ENCODE results near the gene UBE2V1.

Gene UBE2V1

DNA sequence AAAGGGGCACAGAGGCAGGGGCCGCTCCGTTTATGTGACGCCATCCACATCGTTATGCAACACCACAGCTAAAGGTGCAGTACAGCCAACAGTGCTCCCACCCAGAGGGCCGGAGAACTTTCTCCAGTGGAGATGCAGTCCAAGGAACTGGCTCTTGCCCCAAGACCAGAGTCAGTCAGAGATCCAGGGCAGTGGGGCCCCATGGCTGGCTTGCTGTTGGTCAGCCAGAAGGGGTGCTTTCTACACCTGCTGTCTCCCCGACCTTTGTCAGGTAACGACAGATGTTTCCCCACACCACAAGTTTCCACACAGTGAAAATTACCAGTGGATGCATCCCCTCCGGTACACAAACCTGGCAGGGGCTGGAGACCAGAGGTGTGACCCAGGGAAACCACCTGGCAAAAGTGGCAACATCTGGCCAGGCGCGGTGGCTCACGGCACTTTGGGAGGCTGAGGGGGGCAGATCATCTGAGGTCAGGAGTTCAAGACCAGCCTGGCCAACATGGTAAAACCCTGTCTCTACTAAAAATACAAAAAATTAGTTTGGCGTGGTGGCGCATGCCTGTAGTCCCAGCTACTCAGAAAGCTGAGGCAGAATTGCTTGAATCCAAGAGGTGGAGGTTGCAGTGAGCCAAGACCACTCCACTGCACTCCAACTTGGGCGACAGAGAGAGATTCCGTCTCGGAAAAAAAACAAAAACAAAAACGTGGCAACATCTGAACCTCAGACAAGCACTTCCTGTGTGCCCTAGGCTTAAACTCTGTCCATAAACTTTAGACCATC lies 34.9 kb downstream of the UBE2V1 start:
- no peak overlapping the region for H3K9ac ChIP-seq (ENCODE audit: insufficient read length, low read depth)
- TF ChIP-seq SUZ12 (IDR thresholded peaks at IDR 0.05; ENCODE audit: extremely low read depth, insufficient read depth, insufficient read length): no peak
- no peak for TF ChIP-seq YY1 (IDR thresholded peaks at IDR 0.05; ENCODE audit: insufficient read depth, insufficient read length)
- no peak for TF ChIP-seq ZNF274 (IDR thresholded peaks at IDR 0.05; ENCODE audit: low read depth, low read length)

DNA sequence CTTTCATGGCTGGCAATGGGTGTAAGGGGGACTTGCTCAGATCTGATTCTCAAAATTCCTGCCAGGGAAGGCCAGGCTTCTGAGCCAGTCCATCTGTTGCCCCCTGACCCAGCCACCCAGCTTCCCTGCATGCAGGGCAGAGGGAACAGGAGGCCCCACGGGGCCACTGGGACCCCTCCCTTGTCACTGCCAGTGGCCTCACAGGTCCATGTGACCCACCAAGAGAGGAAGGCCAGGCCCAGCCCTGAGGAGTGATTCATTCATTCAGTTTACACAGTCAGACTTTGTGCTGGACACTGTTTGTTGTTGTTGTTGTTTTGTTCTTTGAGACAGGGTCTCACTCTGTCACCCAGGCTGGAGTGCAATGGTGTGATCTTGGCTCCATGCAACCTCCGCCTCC lies 39.5 kb downstream of the UBE2V1 start:
- H3K4me1 ChIP-seq (ENCODE audit: insufficient read depth, insufficient read length): peaks cover 1% of the 10 kb centered on the region
- H3K4me3 ChIP-seq (ENCODE audit: insufficient read length, low read depth): no peak overlapping the region
- no peaks in the 10 kb centered on the region for H3K9me3 ChIP-seq (ENCODE audit: insufficient read depth, low read length)
- DNase-seq (ENCODE audit: low read depth, low spot score): no peak
- no peaks in the 10 kb centered on the region for H3K27me3 ChIP-seq (ENCODE audit: insufficient read depth, insufficient read length)
- H3K36me3 ChIP-seq (ENCODE audit: insufficient read depth, insufficient read length, low read length): no peaks in the 10 kb centered on the region
- no peak overlapping the region for H3K9ac ChIP-seq (ENCODE audit: insufficient read length, low read depth)
- no peak for TF ChIP-seq YY1 (IDR thresholded peaks at IDR 0.05; ENCODE audit: insufficient read depth, insufficient read length)
- no peak for TF ChIP-seq SUZ12 (IDR thresholded peaks at IDR 0.05; ENCODE audit: extremely low read depth, insufficient read depth, insufficient read length)
- TF ChIP-seq ZNF274 (IDR thresholded peaks at IDR 0.05; ENCODE audit: low read depth, low read length): no peak

More for the DNA sequence above, 34.9 kb downstream of the UBE2V1 start:
- Histone ChIP-seq H3K9me3 (ENCODE audit: insufficient read depth, low read length) (no peaks in the 10 kb centered on the region), H3K36me3 (ENCODE audit: insufficient read depth, insufficient read length, low read length) (peaks cover 24% of the 10 kb centered on the region), H3K4me3 (ENCODE audit: insufficient read length, low read depth) (no peak overlapping the region), H3K4me1 (ENCODE audit: insufficient read depth, insufficient read length) (no peaks in the 10 kb centered on the region), H3K27me3 (ENCODE audit: insufficient read depth, insufficient read length) (no peaks in the 10 kb centered on the region)
- DNase-seq (ENCODE audit: low read depth, low spot score): no peak

DNA sequence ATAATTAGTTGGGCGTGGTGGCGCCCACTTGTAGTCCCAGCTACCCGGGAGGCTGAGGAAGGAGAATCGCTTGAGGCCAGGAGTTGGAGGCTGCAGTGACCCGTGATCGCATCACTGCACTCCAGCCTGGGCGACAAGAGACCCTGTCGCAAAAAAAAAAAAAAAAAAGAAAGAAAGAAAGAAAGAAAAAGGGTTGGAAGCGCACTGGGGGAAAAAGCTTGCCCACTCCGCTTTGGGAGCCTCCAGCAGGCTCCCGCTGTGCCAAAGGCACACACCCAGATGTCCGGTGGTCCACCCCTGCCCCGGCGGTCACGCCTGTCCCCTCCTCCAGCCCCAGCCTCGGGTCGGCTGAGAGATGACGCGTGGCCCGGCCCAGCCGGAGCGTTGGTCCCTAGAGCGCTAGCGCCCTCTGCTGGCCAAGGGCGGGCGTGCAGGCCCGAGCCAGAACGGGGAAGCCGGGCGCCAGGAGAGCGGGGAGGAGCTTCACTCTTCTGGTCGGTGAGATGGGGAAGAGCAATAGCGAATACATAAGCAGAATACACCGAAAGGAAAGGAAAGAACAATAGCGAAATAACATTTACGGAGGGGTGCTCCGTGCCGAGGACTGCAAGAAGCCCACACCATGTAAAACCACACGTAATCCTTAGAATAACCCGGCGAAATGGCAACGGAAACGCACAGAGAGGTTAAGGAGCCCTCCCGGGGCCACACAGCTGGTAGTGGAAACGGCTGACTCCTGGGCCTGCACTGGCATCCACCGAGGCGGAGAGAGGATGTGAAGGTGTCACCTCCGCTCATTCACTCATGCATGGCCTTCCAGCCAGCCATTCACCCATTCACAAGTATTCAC lies 41.7 kb downstream of the UBE2V1 start:
- H3K9me3 ChIP-seq (ENCODE audit: insufficient read depth, low read length): no peaks in the 10 kb centered on the region
- no peaks in the 10 kb centered on the region for H3K36me3 ChIP-seq (ENCODE audit: insufficient read depth, insufficient read length, low read length)
- H3K9ac ChIP-seq (ENCODE audit: insufficient read length, low read depth): peak overlapping the region; percentile 39
- no peaks in the 10 kb centered on the region for H3K27me3 ChIP-seq (ENCODE audit: insufficient read depth, insufficient read length)
- DNase-seq (ENCODE audit: low read depth, low spot score): peak; percentile 82
- no peak for TF ChIP-seq ZNF274 (IDR thresholded peaks at IDR 0.05; ENCODE audit: low read depth, low read length)
- TF ChIP-seq SUZ12 (IDR thresholded peaks at IDR 0.05; ENCODE audit: extremely low read depth, insufficient read depth, insufficient read length): no peak
- TF ChIP-seq YY1 (IDR thresholded peaks at IDR 0.05; ENCODE audit: insufficient read depth, insufficient read length): no peak
- H3K4me3 ChIP-seq (ENCODE audit: insufficient read length, low read depth): peak overlapping the region; percentile 1
- peaks cover 7% of the 10 kb centered on the region for H3K4me1 ChIP-seq (ENCODE audit: insufficient read depth, insufficient read length)

DNA sequence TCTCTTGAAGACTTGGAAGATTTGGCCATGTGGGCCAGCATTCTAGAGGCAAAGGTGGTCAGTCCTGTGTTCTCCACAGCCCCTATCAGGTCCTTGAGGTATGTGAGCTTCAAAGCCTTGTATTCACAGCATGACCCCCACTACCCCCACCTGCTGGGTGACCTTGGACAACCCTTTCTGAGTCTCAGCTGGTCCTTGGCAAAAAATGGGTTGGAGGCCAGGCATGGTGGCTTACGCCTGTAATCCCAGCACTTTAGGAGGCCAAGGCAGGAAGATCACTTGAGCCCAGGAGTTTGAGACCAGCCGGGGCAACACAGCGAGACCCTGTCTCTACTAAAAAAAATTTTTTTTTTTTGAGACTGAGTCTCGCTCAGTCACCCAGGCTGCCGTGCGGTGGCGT lies 42.6 kb downstream of the UBE2V1 start:
- Histone ChIP-seq H3K9ac (ENCODE audit: insufficient read length, low read depth) (no peak overlapping the region), H3K9me3 (ENCODE audit: insufficient read depth, low read length) (no peaks in the 10 kb centered on the region), H3K36me3 (ENCODE audit: insufficient read depth, insufficient read length, low read length) (no peaks in the 10 kb centered on the region), H3K27me3 (ENCODE audit: insufficient read depth, insufficient read length) (no peaks in the 10 kb centered on the region), H3K4me3 (ENCODE audit: insufficient read length, low read depth) (no peak overlapping the region), H3K4me1 (ENCODE audit: insufficient read depth, insufficient read length) (peaks cover 10% of the 10 kb centered on the region)
- DNase-seq (ENCODE audit: low read depth, low spot score): no peak
- TF ChIP-seq ZNF274 (IDR thresholded peaks at IDR 0.05; ENCODE audit: low read depth, low read length) (no peak), SUZ12 (IDR thresholded peaks at IDR 0.05; ENCODE audit: extremely low read depth, insufficient read depth, insufficient read length) (no peak), YY1 (IDR thresholded peaks at IDR 0.05; ENCODE audit: insufficient read depth, insufficient read length) (no peak)

DNA sequence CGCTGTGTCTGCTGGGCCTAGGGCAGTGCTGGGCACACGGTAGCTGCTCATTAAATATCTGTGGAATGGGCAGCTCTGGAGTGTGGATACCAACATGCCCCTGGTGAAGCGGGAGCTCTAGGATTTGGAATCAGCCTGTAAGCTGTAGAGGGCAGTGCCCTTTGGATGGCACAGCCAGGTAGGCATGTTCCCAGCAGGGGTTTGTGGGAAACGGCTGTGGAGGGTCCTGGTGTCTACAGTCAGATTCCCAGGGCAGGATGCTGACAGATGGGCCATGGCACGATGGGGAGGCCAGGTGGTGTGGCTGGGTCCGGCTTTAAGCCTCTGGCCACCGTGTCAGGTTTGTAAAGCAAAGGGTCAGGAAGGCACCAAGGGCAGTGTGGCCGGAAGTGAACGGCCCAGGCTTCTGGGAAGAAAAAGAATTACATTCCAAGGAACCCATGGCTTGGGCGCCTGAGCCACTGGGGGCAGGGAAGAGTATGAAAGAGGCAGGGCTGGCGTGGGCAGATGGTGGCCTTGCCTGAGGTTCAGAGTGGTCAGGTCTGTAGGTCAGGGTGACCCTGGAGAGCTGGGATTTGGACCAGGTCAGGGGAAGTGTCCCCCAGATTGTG lies 44.8 kb downstream of the UBE2V1 start:
- H3K36me3 ChIP-seq (ENCODE audit: insufficient read depth, insufficient read length, low read length): no peaks in the 10 kb centered on the region
- no peak for DNase-seq (ENCODE audit: low read depth, low spot score)
- no peaks in the 10 kb centered on the region for H3K27me3 ChIP-seq (ENCODE audit: insufficient read depth, insufficient read length)
- H3K4me3 ChIP-seq (ENCODE audit: insufficient read length, low read depth): no peak overlapping the region
- H3K9me3 ChIP-seq (ENCODE audit: insufficient read depth, low read length): no peaks in the 10 kb centered on the region
- no peak for TF ChIP-seq SUZ12 (IDR thresholded peaks at IDR 0.05; ENCODE audit: extremely low read depth, insufficient read depth, insufficient read length)
- TF ChIP-seq ZNF274 (IDR thresholded peaks at IDR 0.05; ENCODE audit: low read depth, low read length): no peak
- no peak for TF ChIP-seq YY1 (IDR thresholded peaks at IDR 0.05; ENCODE audit: insufficient read depth, insufficient read length)
- peaks cover 12% of the 10 kb centered on the region for H3K4me1 ChIP-seq (ENCODE audit: insufficient read depth, insufficient read length)
- H3K9ac ChIP-seq (ENCODE audit: insufficient read length, low read depth): peak overlapping the region; percentile 38

DNA sequence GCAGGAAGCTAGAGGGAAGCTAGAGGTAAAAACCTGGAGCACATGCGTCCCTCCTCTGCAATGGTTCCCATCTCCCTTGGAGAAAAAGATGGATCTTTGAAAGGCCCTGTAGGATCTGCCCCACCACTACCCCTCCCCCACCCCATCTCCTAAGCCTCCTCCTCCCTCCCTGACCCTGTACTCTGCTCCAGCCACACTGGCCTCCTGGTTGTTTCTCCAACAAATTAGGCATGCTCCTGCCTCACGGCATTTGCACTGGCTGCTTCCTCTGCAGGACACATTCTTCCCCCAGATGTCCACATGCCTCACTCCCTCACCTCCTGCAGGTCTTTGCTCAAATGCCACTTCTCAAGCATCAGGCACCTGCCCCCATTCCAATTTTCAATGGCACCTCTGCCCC lies 45.5 kb downstream of the UBE2V1 start:
- TF ChIP-seq ZNF274 (IDR thresholded peaks at IDR 0.05; ENCODE audit: low read depth, low read length) (no peak), SUZ12 (IDR thresholded peaks at IDR 0.05; ENCODE audit: extremely low read depth, insufficient read depth, insufficient read length) (no peak), YY1 (IDR thresholded peaks at IDR 0.05; ENCODE audit: insufficient read depth, insufficient read length) (no peak)
- Histone ChIP-seq H3K4me1 (ENCODE audit: insufficient read depth, insufficient read length) (peaks cover 12% of the 10 kb centered on the region), H3K4me3 (ENCODE audit: insufficient read length, low read depth) (no peak overlapping the region), H3K9me3 (ENCODE audit: insufficient read depth, low read length) (no peaks in the 10 kb centered on the region), H3K9ac (ENCODE audit: insufficient read length, low read depth) (peak overlapping the region; percentile 12), H3K36me3 (ENCODE audit: insufficient read depth, insufficient read length, low read length) (no peaks in the 10 kb centered on the region), H3K27me3 (ENCODE audit: insufficient read depth, insufficient read length) (no peaks in the 10 kb centered on the region)
- no peak for DNase-seq (ENCODE audit: low read depth, low spot score)

All from NT2/D1 (cell line).